B cell (primary cell): Measurements from ENCODE around the gene PPP6R2. TPM values are rescaled to one million over a fixed set of nuclear protein-coding genes. Genes with fewer than 3 reads are reported as not detected.
A peak's percentile ranks its signal among the peaks of the same experiment; 100 is the strongest.

Experiments
- ATAC-seq: fragments of 200-7000 bp; cut with Tn5 transposase; one replicate; pipeline ENCODE4 v1.10.0; 2021; ENCODE audit warnings: low read depth, mild to moderate bottlenecking, moderate number of reproducible peaks, moderate library complexity
- CTCF ChIA-PET: fragments of 350-600 bp; sonication (Branson Sonifier 250); formaldehyde crosslinking; loops from one replicate; lab custom pipeline; 2021; ENCODE audit warnings: antibody characterized with exemption, inconsistent platforms; lab: Charles Lee
- POLR2A ChIA-PET: fragments of 350-600 bp; sonication (Branson Sonifier 250); formaldehyde crosslinking; loops from one replicate; lab custom pipeline; 2021; ENCODE audit warnings: antibody characterized with exemption; lab: Charles Lee
- DNase-seq: peaks from one replicate; pipeline ENCODE4 v3.0.0; 2013
- H2AFZ ChIP-seq: 2 replicates; pipeline ENCODE4 v1.6.1; 2012; ENCODE audit warnings: mild to moderate bottlenecking, low read depth, low read length; ENCODE audit not compliant: insufficient read depth, poor library complexity, severe bottlenecking
- H3K27ac ChIP-seq, 2 donors: 1 replicate in 1 of 2; 2 replicates in 1 of 2; pipeline ENCODE4 v1.5.1; 2012 to 2013; ENCODE audit warnings: low read length in 2 of 2, mild to moderate bottlenecking in 2 of 2, moderate library complexity in 1 of 2
- H3K27me3 ChIP-seq, 4 experiments: fragments of 200-600 bp in 1 of 4; sonication (generic) in 1 of 4; replicated peaks in 1 of 4; 1 replicate in 2 of 4; 2 replicates in 2 of 4; pipeline versions ENCODE4 v1.6.1 to v1.7.0; 2013 to 2016; ENCODE audit warnings: low read length in 3 of 4, mild to moderate bottlenecking in 2 of 4, mixed read lengths in 1 of 4, moderate library complexity in 1 of 4; ENCODE audit not compliant: insufficient read depth in 4 of 4, control insufficient read depth in 3 of 4; ENCODE audit errors: control extremely low read depth in 1 of 4
- H3K36me3 ChIP-seq, 2 experiments: replicated peaks in 1 of 2; 1 replicate in 1 of 2; 2 replicates in 1 of 2; pipeline versions ENCODE4 v1.6.1 to v1.7.1; 2013; ENCODE audit warnings: low read length in 1 of 2; ENCODE audit not compliant: insufficient read depth in 2 of 2, control insufficient read depth in 1 of 2; ENCODE audit errors: control extremely low read depth in 1 of 2, extremely low read depth in 1 of 2
- H3K4me1 ChIP-seq, 2 donors: fragments of 200-600 bp in 1 of 2; sonication (generic) in 1 of 2; 1 replicate in 1 of 2; 2 replicates in 1 of 2; pipeline versions ENCODE4 v1.5.1 to v1.6.1; 2013 to 2017; ENCODE audit warnings: low read length in 2 of 2; ENCODE audit not compliant: control insufficient read depth in 2 of 2, insufficient read depth in 2 of 2
- H3K4me2 ChIP-seq: replicated peaks from 2 replicates; pipeline ENCODE3; 2012; ENCODE audit warnings: mild to moderate bottlenecking, low read depth, low read length; ENCODE audit not compliant: poor library complexity, severe bottlenecking
- H3K4me3 ChIP-seq, 5 experiments: fragments of 200-600 bp in 1 of 5; sonication (generic) in 1 of 5; 1 replicate in 3 of 5; 2 replicates in 2 of 5; pipeline versions ENCODE4 v1.5.1 to v1.7.0; 2011 to 2016; ENCODE audit warnings: low read length in 4 of 5, mild to moderate bottlenecking in 4 of 5, low read depth in 2 of 5, control low read depth in 1 of 5, moderate library complexity in 1 of 5; ENCODE audit not compliant: insufficient read depth in 1 of 5; ENCODE audit errors: control extremely low read depth in 1 of 5, extremely low read depth in 1 of 5
- H3K79me2 ChIP-seq: fragments of 200-600 bp; sonication (generic); one replicate; pipeline ENCODE4 v1.6.0; 2016; ENCODE audit warnings: low read length; ENCODE audit not compliant: control insufficient read depth, insufficient read depth
- H3K9ac ChIP-seq: fragments of 200-600 bp; sonication (generic); 2 replicates; pipeline ENCODE4 v1.6.1; 2017; ENCODE audit warnings: mild to moderate bottlenecking, low read length, moderate library complexity
- H3K9me3 ChIP-seq, 3 donors: one replicate each; pipeline versions ENCODE4 v1.6.1 to v1.7.1; 2013; ENCODE audit warnings: low read length in 2 of 3; ENCODE audit not compliant: control insufficient read depth in 2 of 3, insufficient read depth in 1 of 3; ENCODE audit errors: control extremely low read depth in 1 of 3
- H4K20me1 ChIP-seq: 2 replicates; pipeline ENCODE4 v1.6.0; 2012; ENCODE audit warnings: mild to moderate bottlenecking, low read length; ENCODE audit not compliant: insufficient read depth, control insufficient read depth, poor library complexity, severe bottlenecking
- H3K27ac Mint-ChIP-seq: one replicate; pipeline ENCODE4 v1.8.0; 2021; ENCODE audit warnings: mixed read lengths
- H3K27me3 Mint-ChIP-seq: one replicate; pipeline ENCODE4 v1.8.0; 2021; ENCODE audit warnings: mixed read lengths
- H3K4me1 Mint-ChIP-seq: one replicate; pipeline ENCODE4 v1.8.0; 2021; ENCODE audit warnings: mixed read lengths
- H3K4me3 Mint-ChIP-seq: one replicate; pipeline ENCODE4 v1.8.0; 2021; ENCODE audit warnings: mixed read lengths
- H3K9me3 Mint-ChIP-seq: one replicate; pipeline ENCODE4 v1.8.0; 2022; ENCODE audit warnings: mixed read lengths; ENCODE audit not compliant: insufficient read depth
- EZH2 ChIP-seq: IDR thresholded peaks from 2 replicates; pipeline ENCODE4 v1.6.1; 2012; ENCODE audit warnings: borderline replicate concordance, low read depth, mild to moderate bottlenecking, moderate library complexity, low read length; ENCODE audit not compliant: insufficient read depth, poor library complexity, severe bottlenecking
- WGBS: methylation state at CpG from one replicate; pipeline ENCODE4 v1.1.5; 2013; ENCODE audit warnings: missing lambda C conversion rate; ENCODE audit not compliant: insufficient coverage; 5-methylcytosine and 5-hydroxymethylcytosine counted together
- intact Hi-C: fragments of 100-400 bp; cut with micrococcal nuclease; formaldehyde crosslinking; loops from one replicate; pipeline ENCODE4 v1.10.0; 2022
- polyA plus RNA-seq: library from polyadenylated mRNA; depleted of rRNA; stranded (reverse); fragments of >200 nt; gene quantifications from 2 replicates; pipeline ENCODE4 v1.2.3, GENCODE V29; 2012
- total RNA-seq, 2 donors: library from RNA; stranded (reverse); fragments of 120-200 nt in 1 of 2; gene quantifications; 1 replicate in 1 of 2; 2 replicates in 1 of 2; pipeline versions ENCODE4 v1.2.3 to v1.2.4, GENCODE V29; 2013 to 2022
- TF ChIP-seq, protein P1 (sequence below): fragments of 200-600 bp; IDR thresholded peaks from one replicate; pipeline ENCODE4 v1.8.0; 2022; ENCODE audit warnings: antibody characterized with exemption, mild to moderate bottlenecking

Gene PPP6R2
- total and polyA plus RNA-seq, 2 donors (not counting 1 experiment from before 2014, with no cell fraction given) = 91.4 to 98.7 TPM

GRCh38 chr22:50307890-50308596 lies 35.1 kb upstream of the PPP6R2 start:
- 40% methylated on average over 17 of the region's 19 CpGs for WGBS
- intact Hi-C loops = no loop called here
- DNase-seq = no peak
- H3K9me3 Mint-ChIP-seq = no peaks in the 10 kb centered on the region
- CTCF ChIA-PET = no interaction called here
- H3K27ac Mint-ChIP-seq = peak overlapping the region; percentile 87
- H3K4me1 Mint-ChIP-seq = peaks cover 35% of the 10 kb centered on the region
- no peaks in the 10 kb centered on the region for H3K36me3 ChIP-seq
- ATAC-seq = no peak
- H4K20me1 ChIP-seq = no peaks in the 10 kb centered on the region
- no peak overlapping the region for H3K27ac ChIP-seq
- no peak overlapping the region for H3K4me3 ChIP-seq
- peaks cover 0 to 28% (median 7%) of the 10 kb centered on the region in 4 experiments for H3K27me3 ChIP-seq
- H3K9ac ChIP-seq = no peak overlapping the region
- POLR2A ChIA-PET = interaction anchor here (0.6 to 6.1 kb wide), 3 partner anchors 14 to 372 kb away, joined by 3 to 53 read pairs (median 5); no protein-coding TSS in a partner anchor
- H3K79me2 ChIP-seq = no peaks in the 10 kb centered on the region
- H3K4me3 Mint-ChIP-seq = peak overlapping the region; percentile 78
- peaks cover 5% of the 10 kb centered on the region for H3K27me3 Mint-ChIP-seq
- no peak for TF ChIP-seq EZH2
- TF ChIP-seq, protein P1, sequence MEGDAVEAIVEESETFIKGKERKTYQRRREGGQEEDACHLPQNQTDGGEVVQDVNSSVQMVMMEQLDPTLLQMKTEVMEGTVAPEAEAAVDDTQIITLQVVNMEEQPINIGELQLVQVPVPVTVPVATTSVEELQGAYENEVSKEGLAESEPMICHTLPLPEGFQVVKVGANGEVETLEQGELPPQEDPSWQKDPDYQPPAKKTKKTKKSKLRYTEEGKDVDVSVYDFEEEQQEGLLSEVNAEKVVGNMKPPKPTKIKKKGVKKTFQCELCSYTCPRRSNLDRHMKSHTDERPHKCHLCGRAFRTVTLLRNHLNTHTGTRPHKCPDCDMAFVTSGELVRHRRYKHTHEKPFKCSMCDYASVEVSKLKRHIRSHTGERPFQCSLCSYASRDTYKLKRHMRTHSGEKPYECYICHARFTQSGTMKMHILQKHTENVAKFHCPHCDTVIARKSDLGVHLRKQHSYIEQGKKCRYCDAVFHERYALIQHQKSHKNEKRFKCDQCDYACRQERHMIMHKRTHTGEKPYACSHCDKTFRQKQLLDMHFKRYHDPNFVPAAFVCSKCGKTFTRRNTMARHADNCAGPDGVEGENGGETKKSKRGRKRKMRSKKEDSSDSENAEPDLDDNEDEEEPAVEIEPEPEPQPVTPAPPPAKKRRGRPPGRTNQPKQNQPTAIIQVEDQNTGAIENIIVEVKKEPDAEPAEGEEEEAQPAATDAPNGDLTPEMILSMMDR = no peak
- peak overlapping the region; percentile 48 for H3K4me2 ChIP-seq
- H3K4me1 ChIP-seq = peaks cover 56 to 71% of the 10 kb centered on the region in 2 donors
- no peak overlapping the region for H2AFZ ChIP-seq
- peaks cover 0 to 6% (median 0%) of the 10 kb centered on the region in 3 donors for H3K9me3 ChIP-seq

DNA sequence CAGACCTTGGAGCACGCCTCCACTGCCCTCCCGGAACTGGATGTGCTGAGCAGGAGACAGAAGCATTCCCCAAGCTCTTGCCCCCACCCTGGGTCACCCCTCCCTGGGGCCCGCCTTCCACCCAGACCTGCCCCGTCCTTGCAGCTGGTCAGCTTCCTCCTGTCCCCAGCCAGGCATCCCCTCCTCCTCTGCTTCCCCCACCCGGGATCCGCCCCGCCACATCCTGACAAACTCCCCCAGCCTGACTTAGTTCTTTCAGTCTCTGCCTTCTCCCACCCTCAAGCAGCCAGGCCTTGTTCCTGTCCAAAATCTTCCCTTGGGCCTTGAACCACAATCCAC lies 34.6 kb upstream of the PPP6R2 start:
- intact Hi-C loops = no loop called here
- Mint-ChIP-seq H3K27ac (peak overlapping the region; percentile 87), H3K4me3 (peak overlapping the region; percentile 78), H3K9me3 (no peaks in the 10 kb centered on the region), H3K4me1 (peaks cover 31% of the 10 kb centered on the region), H3K27me3 (peaks cover 5% of the 10 kb centered on the region)
- Histone ChIP-seq H2AFZ (no peak overlapping the region), H3K4me3 (no peak overlapping the region), H3K27ac (no peak overlapping the region), H3K79me2 (no peaks in the 10 kb centered on the region), H3K4me2 (peak overlapping the region; percentile 48), H4K20me1 (no peaks in the 10 kb centered on the region), H3K9me3 (peaks cover 0 to 6% (median 0%) of the 10 kb centered on the region in 3 donors), H3K27me3 (peaks cover 0 to 28% (median 7%) of the 10 kb centered on the region in 4 experiments), H3K4me1 (peaks cover 53 to 70% of the 10 kb centered on the region in 2 donors), H3K9ac (no peak overlapping the region), H3K36me3 (no peaks in the 10 kb centered on the region)
- CTCF ChIA-PET = no interaction called here
- POLR2A ChIA-PET = no interaction called here
- no peak for TF ChIP-seq EZH2
- TF ChIP-seq, protein P1 = no peak
- WGBS = 23% methylated on average over 5 of the region's 7 CpGs
- DNase-seq = no peak
- no peak for ATAC-seq
